ENCODE results near the gene COL18A1.

Gene COL18A1

DNA sequence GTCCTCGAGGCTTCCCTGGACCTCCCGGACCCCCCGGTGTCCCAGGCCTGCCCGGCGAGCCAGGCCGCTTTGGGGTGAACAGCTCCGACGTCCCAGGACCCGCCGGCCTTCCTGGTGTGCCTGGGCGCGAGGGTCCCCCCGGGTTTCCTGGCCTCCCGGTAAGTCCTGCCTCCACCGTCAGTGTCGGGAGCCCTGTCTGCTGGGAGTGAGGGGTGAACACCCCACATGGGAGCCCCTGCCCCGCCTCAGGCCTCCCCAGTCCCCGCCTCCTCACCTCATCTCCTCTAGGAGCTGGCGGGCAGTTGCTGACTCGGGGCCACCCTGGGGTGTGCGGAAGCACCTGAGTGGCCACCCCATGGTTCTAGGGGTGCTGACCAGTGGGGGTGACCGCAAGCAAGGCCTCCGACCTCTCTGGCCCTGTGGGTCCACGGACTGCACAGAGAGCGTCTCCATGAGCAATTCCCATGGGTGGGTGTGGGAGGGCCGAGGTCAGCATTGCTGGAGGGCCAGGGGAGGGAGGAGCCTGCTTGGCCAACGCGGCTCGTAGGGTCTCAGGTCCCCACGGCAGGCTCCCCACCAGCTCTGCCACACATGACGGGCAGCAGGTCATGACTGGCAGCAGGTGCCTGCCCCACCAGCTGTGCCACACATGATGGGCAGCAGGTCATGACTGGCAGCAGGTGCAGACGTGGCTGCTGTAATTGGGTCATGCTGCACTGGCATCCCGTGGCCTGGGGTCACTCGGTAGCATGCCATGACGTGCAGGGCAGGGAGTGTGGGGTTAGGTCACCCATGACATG is 75.9 kb downstream of the COL18A1 start:
- peaks cover 34% of the 10 kb centered on the region for H3K36me3 ChIP-seq (ENCODE audit: insufficient read depth, low read length)
- H3K4me1 ChIP-seq (ENCODE audit: insufficient read depth, low read length) = no peaks in the 10 kb centered on the region; the same call in 1 of the 2 replicates
- H3K9me3 ChIP-seq (ENCODE audit: control insufficient read depth, insufficient read depth, low read length) = no peaks in the 10 kb centered on the region
- no peak overlapping the region for H3K9ac ChIP-seq (ENCODE audit: low read depth, low read length)

DNA sequence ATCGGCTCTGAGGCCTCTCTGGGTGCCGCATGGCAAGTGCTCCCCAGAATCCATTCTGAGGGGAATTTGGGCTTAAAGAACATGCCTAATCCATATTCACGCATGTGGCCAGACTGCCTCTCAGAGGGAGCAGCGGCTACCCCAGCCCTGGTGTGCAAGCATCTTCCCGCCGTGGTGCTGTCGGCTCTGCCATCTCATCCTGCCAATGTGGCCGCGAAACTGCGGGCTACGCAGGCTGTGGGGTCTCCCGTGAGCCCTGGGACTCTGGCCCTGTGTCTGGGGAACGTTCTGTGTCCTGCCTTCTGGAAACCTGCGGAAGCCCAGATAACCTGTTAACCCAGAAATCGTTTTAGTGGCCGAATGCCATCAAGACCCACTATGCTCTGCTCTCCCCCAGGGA is 76.6 kb downstream of the COL18A1 start:
- Histone ChIP-seq H3K36me3 (ENCODE audit: insufficient read depth, low read length) (peaks cover 34% of the 10 kb centered on the region), H3K9ac (ENCODE audit: low read depth, low read length) (no peak overlapping the region), H3K4me1 (ENCODE audit: insufficient read depth, low read length) (no peaks in the 10 kb centered on the region; the same call in 1 of the 2 replicates), H3K9me3 (ENCODE audit: control insufficient read depth, insufficient read depth, low read length) (no peaks in the 10 kb centered on the region)

DNA sequence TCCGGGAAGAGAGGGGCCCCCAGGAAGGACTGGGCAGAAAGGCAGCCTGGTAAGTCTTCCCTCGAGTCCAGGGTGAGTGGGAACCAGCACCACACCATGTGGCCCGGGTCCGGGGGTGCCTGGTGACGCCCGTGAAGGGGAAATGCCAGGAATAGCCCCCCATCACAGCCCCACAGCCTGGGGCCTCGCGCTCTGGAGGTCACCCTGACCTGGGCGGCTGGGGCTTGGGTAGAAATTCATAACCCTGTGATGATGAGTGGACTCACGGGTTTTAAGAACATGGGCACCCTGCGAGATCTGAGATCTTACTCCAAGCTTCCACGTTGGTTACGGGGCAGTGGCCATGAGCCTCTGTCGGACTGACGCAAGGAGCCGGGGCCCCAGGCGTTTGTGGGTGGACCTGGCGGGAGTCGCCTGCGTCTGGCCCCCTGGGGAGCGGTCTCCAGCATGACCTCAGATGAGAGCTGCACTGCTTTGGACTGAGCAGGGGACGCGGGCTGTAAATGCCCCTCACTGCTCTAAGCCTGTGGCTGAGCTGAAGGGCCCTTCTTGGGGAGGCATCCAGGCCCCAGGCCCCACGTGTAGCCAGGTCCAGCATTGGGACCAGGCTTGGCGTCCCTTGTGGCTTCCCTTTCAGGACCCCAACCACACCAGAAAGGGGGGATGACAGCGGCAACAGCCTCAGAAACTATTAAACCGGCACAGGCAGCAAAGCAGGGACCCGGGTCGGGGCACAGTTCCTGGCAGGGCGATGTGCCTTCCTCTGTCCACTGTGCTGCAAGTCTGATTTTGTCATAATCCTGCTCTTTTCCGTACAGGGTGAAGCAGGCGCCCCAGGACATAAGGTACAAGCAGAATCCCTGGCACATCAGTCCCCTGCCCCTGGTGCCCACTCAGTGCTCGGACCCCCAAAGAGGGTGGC is 77.3 kb downstream of the COL18A1 start:
- Histone ChIP-seq H3K9me3 (ENCODE audit: control insufficient read depth, insufficient read depth, low read length) (no peaks in the 10 kb centered on the region), H3K36me3 (ENCODE audit: insufficient read depth, low read length) (peaks cover 34% of the 10 kb centered on the region), H3K9ac (ENCODE audit: low read depth, low read length) (no peak overlapping the region), H3K4me1 (ENCODE audit: insufficient read depth, low read length) (no peaks in the 10 kb centered on the region; the same call in 1 of the 2 replicates)

DNA sequence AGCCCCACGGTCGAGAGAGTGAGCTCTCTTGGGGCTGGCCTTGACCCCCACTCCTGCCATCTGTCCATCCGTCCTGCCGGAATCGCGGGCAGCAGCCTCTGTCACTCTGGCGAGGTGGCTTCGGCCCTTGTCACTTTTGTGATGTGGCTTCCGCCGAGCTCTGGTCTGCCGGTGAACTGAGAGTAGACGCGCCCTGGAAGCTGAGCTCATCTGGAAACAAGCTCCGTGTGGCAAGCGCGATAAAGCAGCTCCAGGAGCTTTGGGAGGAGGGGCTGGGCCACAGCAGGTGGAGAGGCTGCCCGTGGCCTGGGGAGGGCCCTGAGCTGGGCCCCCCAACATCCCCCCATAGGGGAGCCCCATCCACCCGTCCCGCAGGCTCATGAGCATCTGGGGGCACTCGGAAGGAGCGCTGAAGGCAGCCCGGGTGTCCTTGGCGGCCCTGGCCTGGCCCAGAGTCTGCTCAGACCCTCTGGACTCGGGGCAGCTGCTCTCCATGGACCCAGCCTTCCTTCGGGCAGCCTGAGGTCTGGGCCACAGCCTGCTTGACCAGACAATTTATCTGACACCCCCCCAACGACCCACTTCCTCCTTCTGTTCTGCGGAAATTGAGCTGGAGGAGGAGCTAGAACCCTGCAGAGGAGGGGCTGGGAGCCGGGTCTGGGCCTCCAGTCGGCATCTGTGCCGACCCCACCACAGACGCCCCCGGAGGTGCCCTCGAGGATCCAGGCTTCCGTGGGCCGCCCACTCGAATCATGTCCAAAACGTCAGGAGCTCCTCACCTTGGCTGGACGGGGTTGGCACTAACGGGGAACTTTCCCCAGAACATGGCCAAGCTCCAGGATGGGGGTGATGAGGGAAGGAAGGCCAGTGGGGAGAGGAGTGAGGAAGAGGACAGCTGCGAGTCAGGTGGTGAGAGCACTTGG is 78.2 kb downstream of the COL18A1 start:
- H3K4me1 ChIP-seq (ENCODE audit: insufficient read depth, low read length) = peaks cover 3% of the 10 kb centered on the region; the same call in 1 of the 2 replicates
- peaks cover 37% of the 10 kb centered on the region for H3K36me3 ChIP-seq (ENCODE audit: insufficient read depth, low read length)
- no peaks in the 10 kb centered on the region for H3K9me3 ChIP-seq (ENCODE audit: control insufficient read depth, insufficient read depth, low read length)
- no peak overlapping the region for H3K9ac ChIP-seq (ENCODE audit: low read depth, low read length)

DNA sequence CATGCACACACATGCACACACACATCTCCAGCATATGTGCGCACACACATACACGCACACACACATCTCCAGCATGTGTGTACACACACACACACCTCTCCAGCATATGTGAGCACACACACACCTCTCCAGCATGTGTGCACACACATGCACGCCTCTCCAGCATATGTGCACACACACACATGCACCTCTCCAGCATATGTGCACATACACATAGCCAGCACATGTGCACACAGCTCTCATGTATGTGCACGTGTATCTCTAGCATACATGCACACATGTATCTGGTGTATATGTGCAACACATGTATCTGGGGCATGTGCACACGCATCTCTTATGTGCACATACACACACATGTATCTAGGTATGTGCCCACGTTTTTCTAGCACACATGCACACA is 79.4 kb downstream of the COL18A1 start:
- 0 out of 2 replicates have a peak, but pooled peaks cover 3% of the 10 kb centered on the region for H3K4me1 ChIP-seq (ENCODE audit: insufficient read depth, low read length)
- peaks cover 31% of the 10 kb centered on the region for H3K36me3 ChIP-seq (ENCODE audit: insufficient read depth, low read length)
- no peaks in the 10 kb centered on the region for H3K9me3 ChIP-seq (ENCODE audit: control insufficient read depth, insufficient read depth, low read length)
- no peak overlapping the region for H3K9ac ChIP-seq (ENCODE audit: low read depth, low read length)

DNA sequence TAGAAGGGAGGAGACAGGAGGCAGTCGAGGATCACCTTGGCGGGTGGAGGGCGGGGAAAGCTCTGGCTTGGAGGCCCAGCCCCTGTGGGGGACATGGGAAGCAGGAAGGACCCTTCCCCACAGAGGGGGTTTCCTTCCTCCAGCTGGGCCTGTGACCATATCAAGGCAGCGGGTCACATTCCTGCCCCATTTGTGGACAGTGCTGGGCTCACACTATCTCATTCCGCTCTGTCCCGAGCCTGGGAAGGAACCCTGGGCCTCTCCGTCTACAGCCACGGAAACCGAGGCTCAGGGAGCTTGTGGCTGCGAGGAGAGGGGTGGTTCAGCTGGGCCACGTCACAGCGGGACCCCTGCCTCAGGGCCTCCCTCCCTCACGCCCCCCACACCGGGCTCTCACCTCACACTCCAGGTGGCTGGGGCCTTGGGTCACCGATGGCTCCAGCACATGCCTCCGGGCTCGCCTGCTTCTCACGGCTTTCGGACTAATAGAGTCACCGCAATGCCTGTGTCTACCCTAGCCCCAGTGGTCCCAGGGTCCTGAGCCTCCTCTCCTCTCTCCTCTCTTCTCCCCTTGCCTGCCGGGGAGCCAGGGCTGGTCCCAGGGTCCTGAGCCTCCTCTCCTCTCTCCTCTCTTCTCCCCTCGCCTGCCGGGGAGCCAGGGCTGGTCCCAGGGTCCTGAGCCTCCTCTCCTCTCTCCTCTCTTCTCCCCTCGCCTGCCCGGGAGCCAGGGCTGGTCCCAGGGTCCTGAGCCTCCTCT is 80.9 kb downstream of the COL18A1 start:
- Histone ChIP-seq H3K36me3 (ENCODE audit: insufficient read depth, low read length) (peaks cover 21% of the 10 kb centered on the region), H3K9ac (ENCODE audit: low read depth, low read length) (no peak overlapping the region), H3K4me1 (ENCODE audit: insufficient read depth, low read length) (0 out of 2 replicates have a peak, but pooled peaks cover 3% of the 10 kb centered on the region), H3K9me3 (ENCODE audit: control insufficient read depth, insufficient read depth, low read length) (no peaks in the 10 kb centered on the region)

DNA sequence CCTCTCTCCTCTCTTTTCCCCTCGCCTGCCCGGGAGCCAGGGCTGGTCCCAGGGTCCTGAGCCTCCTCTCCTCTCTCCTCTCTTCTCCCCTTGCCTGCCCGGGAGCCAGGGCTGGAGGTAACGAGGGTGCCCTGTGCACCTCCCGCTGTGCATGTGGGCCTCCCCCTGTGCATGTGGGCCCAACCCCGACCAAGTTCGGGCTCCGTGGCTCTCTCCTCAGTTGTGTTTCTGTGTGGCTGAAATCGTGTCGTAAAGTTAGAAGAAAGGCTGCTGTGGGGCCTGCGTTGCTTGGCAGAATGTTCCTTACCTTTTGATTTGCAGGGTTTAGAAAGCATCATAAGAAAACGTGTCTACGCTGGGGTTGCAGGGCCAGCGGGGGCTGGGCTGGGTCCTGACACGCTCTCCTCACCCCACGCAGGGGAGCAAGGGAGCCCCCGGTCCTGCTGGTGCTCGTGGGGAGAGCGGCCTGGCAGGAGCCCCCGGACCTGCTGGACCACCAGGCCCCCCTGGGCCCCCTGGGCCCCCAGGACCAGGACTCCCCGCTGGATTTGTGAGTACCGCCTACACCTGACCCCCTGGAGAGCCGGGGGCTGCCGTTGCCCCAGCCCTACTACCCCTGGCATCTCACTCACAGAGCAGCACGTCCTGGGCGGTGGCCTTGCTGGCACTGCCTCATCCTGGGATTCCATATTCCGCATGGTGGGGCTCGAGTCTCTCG is 81.6 kb downstream of the COL18A1 start:
- 0 out of 2 replicates have a peak, but pooled peaks cover 3% of the 10 kb centered on the region for H3K4me1 ChIP-seq (ENCODE audit: insufficient read depth, low read length)

DNA sequence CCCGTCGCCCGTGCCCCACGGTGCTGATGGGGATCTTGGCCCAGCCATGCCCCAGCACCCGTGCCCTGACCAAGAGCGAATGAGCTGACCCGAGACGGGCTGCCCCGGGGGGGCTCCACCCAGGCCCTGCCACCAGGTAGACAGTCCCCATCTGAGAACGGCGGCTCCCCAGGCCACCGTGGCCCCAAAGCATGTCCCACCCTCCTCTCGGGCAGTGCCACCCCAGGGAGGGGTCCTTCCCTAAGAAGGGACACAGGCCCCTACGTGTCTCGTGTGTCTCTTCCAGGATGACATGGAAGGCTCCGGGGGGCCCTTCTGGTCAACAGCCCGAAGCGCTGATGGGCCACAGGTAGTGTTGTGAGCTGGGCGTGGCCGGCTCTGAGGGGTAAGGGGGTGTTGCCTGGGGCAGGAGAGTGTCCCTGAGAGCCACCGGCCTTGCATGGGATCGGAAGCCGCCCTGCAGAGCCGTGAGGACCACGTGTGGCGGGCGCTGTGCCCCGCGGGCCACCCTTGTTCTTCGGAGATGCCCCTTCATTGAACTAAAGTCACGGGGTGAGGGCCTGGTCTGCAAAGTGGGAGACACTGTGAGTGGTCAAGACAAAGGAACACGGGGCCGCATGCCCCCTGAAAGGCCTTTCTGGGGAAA is 82.3 kb downstream of the COL18A1 start:
- 0 out of 2 replicates have a peak, but pooled peaks cover 3% of the 10 kb centered on the region for H3K4me1 ChIP-seq (ENCODE audit: insufficient read depth, low read length)
- no peak overlapping the region for H3K9ac ChIP-seq (ENCODE audit: low read depth, low read length)
- H3K9me3 ChIP-seq (ENCODE audit: control insufficient read depth, insufficient read depth, low read length) = no peaks in the 10 kb centered on the region
- H3K36me3 ChIP-seq (ENCODE audit: insufficient read depth, low read length) = peaks cover 14% of the 10 kb centered on the region; the same call in 1 of the 2 replicates

More for the DNA sequence above, 81.6 kb downstream of the COL18A1 start:
- H3K9ac ChIP-seq (ENCODE audit: low read depth, low read length) = no peak overlapping the region
- H3K9me3 ChIP-seq (ENCODE audit: control insufficient read depth, insufficient read depth, low read length) = no peaks in the 10 kb centered on the region
- peaks cover 16% of the 10 kb centered on the region; the same call in 1 of the 2 replicates for H3K36me3 ChIP-seq (ENCODE audit: insufficient read depth, low read length)

DNA sequence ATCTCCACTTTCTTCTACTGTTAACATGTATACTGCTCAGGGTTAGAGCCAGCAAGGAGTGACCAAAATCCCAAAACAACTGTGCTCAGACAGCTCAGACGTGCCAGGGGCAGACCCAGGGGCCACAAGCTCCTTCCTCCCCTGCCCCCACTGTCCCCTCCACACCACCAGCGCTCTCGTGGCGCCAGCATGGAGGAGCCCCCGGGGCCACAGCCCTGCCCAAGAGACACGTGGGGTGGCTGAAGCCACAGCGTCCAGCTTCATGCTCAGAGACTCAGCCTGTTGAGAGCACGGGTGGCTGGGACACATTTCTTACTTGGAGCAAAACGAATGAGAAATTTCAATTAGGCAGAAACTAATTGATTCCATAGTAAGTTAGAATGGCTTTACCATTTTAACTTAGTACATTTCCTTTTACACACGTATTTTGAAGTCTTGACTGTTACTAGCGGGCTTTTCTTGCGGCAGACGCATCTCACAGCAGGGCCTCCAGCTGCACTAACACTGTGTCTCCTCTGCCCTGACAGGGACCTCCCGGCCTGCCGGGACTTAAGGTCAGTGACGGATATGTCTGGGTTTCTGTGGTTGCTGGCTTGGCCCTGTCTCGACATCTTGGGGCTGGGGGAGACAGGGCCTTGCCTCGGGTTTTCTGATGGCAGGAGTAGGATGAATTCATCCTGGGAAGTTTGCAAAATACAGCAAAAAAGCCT is 83.1 kb downstream of the COL18A1 start:
- Histone ChIP-seq H3K36me3 (ENCODE audit: insufficient read depth, low read length) (peaks cover 16% of the 10 kb centered on the region; the same call in 1 of the 2 replicates), H3K9me3 (ENCODE audit: control insufficient read depth, insufficient read depth, low read length) (no peaks in the 10 kb centered on the region), H3K9ac (ENCODE audit: low read depth, low read length) (no peak overlapping the region), H3K4me1 (ENCODE audit: insufficient read depth, low read length) (0 out of 2 replicates have a peak, but pooled peaks cover 3% of the 10 kb centered on the region)

DNA sequence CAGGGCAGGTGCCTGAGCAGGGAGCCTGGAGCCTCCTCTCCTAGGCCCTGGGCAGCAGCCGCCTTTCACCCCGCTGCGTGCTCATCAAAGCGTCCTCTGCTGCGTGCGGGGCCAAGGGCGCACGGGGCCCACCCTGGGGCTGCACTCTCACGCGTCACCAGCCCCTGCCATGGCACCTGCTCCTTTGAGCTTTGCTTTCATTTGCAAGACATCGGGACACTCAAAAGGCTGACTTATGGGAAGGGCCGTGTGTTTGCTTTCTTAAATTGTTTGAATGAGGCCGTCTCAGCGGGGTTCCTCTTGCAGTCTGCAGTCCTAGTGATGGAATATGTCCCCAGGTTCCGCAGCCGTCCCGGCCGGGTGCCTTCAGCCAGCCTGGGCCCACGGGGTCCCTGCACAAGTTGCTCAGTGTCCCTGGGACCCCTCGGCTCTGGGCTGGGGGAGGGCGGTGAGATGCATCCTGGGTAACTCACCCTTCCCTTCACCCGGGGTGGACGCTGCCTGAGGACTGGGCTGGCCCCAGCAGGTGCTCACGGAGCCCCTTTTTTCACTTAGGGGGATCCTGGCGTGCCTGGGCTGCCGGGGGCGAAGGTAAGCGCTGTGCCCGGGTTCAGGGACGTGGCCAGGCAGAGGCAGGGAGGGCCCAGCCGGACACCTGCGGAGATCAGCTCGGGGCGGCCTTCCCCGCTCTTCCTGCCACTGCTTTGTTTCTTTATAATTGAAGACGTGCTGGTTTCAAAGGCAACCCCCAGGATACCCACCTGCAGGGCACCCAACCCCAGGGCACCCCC is 84.2 kb downstream of the COL18A1 start:
- no peaks in the 10 kb centered on the region for H3K9me3 ChIP-seq (ENCODE audit: control insufficient read depth, insufficient read depth, low read length)
- H3K4me1 ChIP-seq (ENCODE audit: insufficient read depth, low read length) = 0 out of 2 replicates have a peak, but pooled peaks cover 3% of the 10 kb centered on the region
- no peak overlapping the region for H3K9ac ChIP-seq (ENCODE audit: low read depth, low read length)
- peaks cover 11% of the 10 kb centered on the region for H3K36me3 ChIP-seq (ENCODE audit: insufficient read depth, low read length)

DNA sequence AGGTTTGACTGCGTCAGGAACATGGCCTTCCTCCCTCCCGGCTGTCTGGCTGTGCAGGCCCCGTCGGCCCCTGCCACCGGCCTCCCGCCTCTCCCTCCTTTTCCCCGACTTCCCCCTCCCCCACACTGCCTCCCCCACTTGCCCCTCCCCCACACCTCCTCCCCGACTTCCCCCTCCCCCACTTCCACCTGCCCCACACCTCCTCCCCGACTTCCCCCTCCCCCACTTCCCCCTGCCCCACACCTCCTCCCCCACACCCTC is 84.7 kb downstream of the COL18A1 start:
- peaks cover 6% of the 10 kb centered on the region for H3K36me3 ChIP-seq (ENCODE audit: insufficient read depth, low read length)
- no peaks in the 10 kb centered on the region for H3K9me3 ChIP-seq (ENCODE audit: control insufficient read depth, insufficient read depth, low read length)
- no peak overlapping the region for H3K9ac ChIP-seq (ENCODE audit: low read depth, low read length)
- 0 out of 2 replicates have a peak, but pooled peaks cover 3% of the 10 kb centered on the region for H3K4me1 ChIP-seq (ENCODE audit: insufficient read depth, low read length)
